Mesothelial cell of epicardium (in vitro differentiated cells): ENCODE measurements around the gene GPR137. TPM values are rescaled to one million over a fixed set of nuclear protein-coding genes. Genes with fewer than 3 reads are reported as not detected.

Experiments used
- DNase-seq, 2 experiments: peaks; one replicate each; pipeline ENCODE4 v3.0.0; 2021; ENCODE audit warnings: low spot score in 2 of 2; ENCODE audit not compliant: unreplicated experiment in 2 of 2
- H3K27ac Mint-ChIP-seq: 2 replicates; pipeline ENCODE4 v1.8.0; 2021; ENCODE audit warnings: mixed read lengths
- H3K27me3 Mint-ChIP-seq: 2 replicates; pipeline ENCODE4 v1.8.0; 2021; ENCODE audit warnings: low read depth, mixed read lengths
- H3K36me3 Mint-ChIP-seq: 2 replicates; pipeline ENCODE4 v1.8.0; 2021; ENCODE audit warnings: mixed read lengths
- H3K4me1 Mint-ChIP-seq: 2 replicates; pipeline ENCODE4 v1.8.0; 2021; ENCODE audit warnings: mixed read lengths
- H3K4me3 Mint-ChIP-seq: 2 replicates; pipeline ENCODE4 v1.8.0; 2021; ENCODE audit warnings: mild to moderate bottlenecking, moderate library complexity, mixed read lengths
- H3K9me3 Mint-ChIP-seq: 2 replicates; pipeline ENCODE4 v1.8.0; 2021; ENCODE audit warnings: mixed read lengths
- CTCF ChIP-seq: fragments of 200-600 bp; sonication (generic); IDR thresholded peaks from one replicate; pipeline ENCODE4 v1.5.0; 2021; ENCODE audit warnings: antibody characterized with exemption; ENCODE audit not compliant: unreplicated experiment
- total RNA-seq: library from RNA; stranded (reverse); gene quantifications from 3 replicates; pipeline ENCODE4 v1.2.1, GENCODE V29; 2021

Gene GPR137
- total RNA-seq, 1 donor from 2014 or later = 43.8 TPM

- Mint-ChIP-seq H3K4me3 (peak overlapping the region; percentile 90), H3K27ac (peak overlapping the region; percentile 100), H3K4me1 (peaks cover 28% of the 10 kb centered on the region), H3K36me3 (peaks cover 3% of the 10 kb centered on the region), H3K27me3 (no peaks in the 10 kb centered on the region), H3K9me3 (no peaks in the 10 kb centered on the region)
- no peak for TF ChIP-seq CTCF
- DNase-seq = no peak
Measured at GRCh38 chr11:64239662-64240434, 45.8 kb upstream of the GPR137 start.

GRCh38 chr11:64240435-64241240 lies 45.0 kb upstream of the GPR137 start, which contains the start of gene FKBP2:
FKBP2 (plus strand) TSS chr11:64241095; CDS start chr11:64242388, 1,293 bp downstream.
- H3K36me3 Mint-ChIP-seq = peaks cover 3% of the 10 kb centered on the region
- peak within 1 kb of the TSS; percentile 90 for H3K4me3 Mint-ChIP-seq
- peak within 1 kb of the TSS; percentile 100 for H3K27ac Mint-ChIP-seq
- no peaks in the 10 kb centered on the region for H3K9me3 Mint-ChIP-seq
- H3K27me3 Mint-ChIP-seq = no peaks in the 10 kb centered on the region
- DNase-seq = peak; percentile 97 to 98
- H3K4me1 Mint-ChIP-seq = peaks cover 23% of the 10 kb centered on the region
- no peak for TF ChIP-seq CTCF

- no peaks in the 10 kb centered on the region for H3K27me3 Mint-ChIP-seq
- peak overlapping the region; percentile 100 for H3K27ac Mint-ChIP-seq
- no peaks in the 10 kb centered on the region for H3K9me3 Mint-ChIP-seq
- TF ChIP-seq CTCF = no peak
- peak in 1 of 2 experiments; percentile 100 for DNase-seq
- peaks cover 26% of the 10 kb centered on the region for H3K4me1 Mint-ChIP-seq
- peaks cover 3% of the 10 kb centered on the region for H3K36me3 Mint-ChIP-seq
- peak overlapping the region; percentile 90 for H3K4me3 Mint-ChIP-seq
Measured at GRCh38 chr11:64241241-64241490, 44.5 kb upstream of the GPR137 start.

- Mint-ChIP-seq H3K27me3 (no peaks in the 10 kb centered on the region), H3K27ac (peak overlapping the region; percentile 100), H3K4me3 (peak overlapping the region; percentile 90), H3K36me3 (peaks cover 3% of the 10 kb centered on the region), H3K4me1 (peaks cover 26% of the 10 kb centered on the region), H3K9me3 (no peaks in the 10 kb centered on the region)
- DNase-seq = peak; percentile 48 to 100
- TF ChIP-seq CTCF = no peak
Measured at GRCh38 chr11:64241491-64242374, 43.9 kb upstream of the GPR137 start.

GRCh38 chr11:64243236-64243854 lies 42.3 kb upstream of the GPR137 start:
- DNase-seq = no peak
- peak overlapping the region; percentile 36 for H3K27ac Mint-ChIP-seq

More at GRCh38 chr11:64243236-64243854, 42.3 kb upstream of the GPR137 start:
- peak overlapping the region; percentile 90 for H3K4me3 Mint-ChIP-seq
- H3K36me3 Mint-ChIP-seq = no peaks in the 10 kb centered on the region
- H3K4me1 Mint-ChIP-seq = peaks cover 33% of the 10 kb centered on the region
- no peak for TF ChIP-seq CTCF
- H3K9me3 Mint-ChIP-seq = no peaks in the 10 kb centered on the region
- H3K27me3 Mint-ChIP-seq = no peaks in the 10 kb centered on the region
